ENCODE data around the gene ITGB2.

- TF ChIP-seq, protein P1, sequence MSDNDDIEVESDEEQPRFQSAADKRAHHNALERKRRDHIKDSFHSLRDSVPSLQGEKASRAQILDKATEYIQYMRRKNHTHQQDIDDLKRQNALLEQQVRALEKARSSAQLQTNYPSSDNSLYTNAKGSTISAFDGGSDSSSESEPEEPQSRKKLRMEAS (IDR thresholded peaks at IDR 0.05) = no peak
- TF ChIP-seq RAD21 (IDR thresholded peaks at IDR 0.05; ENCODE audit: low read depth) = no peak
- TF ChIP-seq CREB1 (IDR thresholded peaks at IDR 0.05; ENCODE audit: low read depth) = no peak
- no peak for TF ChIP-seq CEBPB (IDR thresholded peaks at IDR 0.05)
- no peak for TF ChIP-seq REST (IDR thresholded peaks at IDR 0.05; ENCODE audit: low read depth)
- no peak for TF ChIP-seq EP300 (IDR thresholded peaks at IDR 0.05; ENCODE audit: borderline replicate concordance)
- no peak for TF ChIP-seq EGR1 (IDR thresholded peaks at IDR 0.05)
- TF ChIP-seq FOXM1 (IDR thresholded peaks at IDR 0.05; ENCODE audit: borderline replicate concordance, low read depth) = no peak
- no peak for TF ChIP-seq TAF1 (IDR thresholded peaks at IDR 0.05; ENCODE audit: low read depth)
- no peak for TF ChIP-seq USF1 (IDR thresholded peaks at IDR 0.05)
- no peak for TF ChIP-seq YY1 (IDR thresholded peaks at IDR 0.05; ENCODE audit: low read depth)
- TF ChIP-seq ZBTB7A (IDR thresholded peaks at IDR 0.05; ENCODE audit: low read depth) = no peak
- TF ChIP-seq NFIC (IDR thresholded peaks at IDR 0.05) = no peak
Measured at GRCh38 chr21:44948426-44949120, 27.9 kb upstream of the ITGB2 start.

Data from Ishikawa (cell line).